AG04450 (cell line): Measurements from ENCODE around the gene SPI1. TPM values are rescaled to one million over a fixed set of nuclear protein-coding genes. Genes with fewer than 3 reads are reported as not detected.
A peak's percentile ranks its signal among the peaks of the same experiment; 100 is the strongest.

Experiments used
- CTCF ChIA-PET: fragments of 300-600, 350-600 bp; formaldehyde crosslinking; extraction: SDS; loops from one replicate; lab custom pipeline; 2022; ENCODE audit warnings: antibody characterized with exemption, inconsistent platforms; lab: Charles Lee
- POLR2A ChIA-PET: fragments of 350-600 bp; formaldehyde crosslinking; extraction: SDS; loops from one replicate; lab custom pipeline; 2021; ENCODE audit warnings: antibody characterized with exemption, inconsistent platforms; lab: Yijun Ruan, JAX
- DNase-seq: peaks from one replicate; pipeline ENCODE4 v3.0.0-alpha.2; 2011; ENCODE audit warnings: low read depth, low spot score
- H3K27ac ChIP-seq: one replicate; pipeline ENCODE4 v1.5.1; 2012; ENCODE audit warnings: low read depth, low read length, control low read depth
- H3K27me3 ChIP-seq: one replicate; pipeline ENCODE4 v1.6.0; 2012; ENCODE audit warnings: low read length; ENCODE audit not compliant: control insufficient read depth, insufficient read depth
- H3K4me3 ChIP-seq: 2 replicates; pipeline ENCODE4 v1.5.1; 2011; ENCODE audit warnings: mild to moderate bottlenecking, low read depth, low read length, control low read depth
- H3K9me3 ChIP-seq: 2 replicates; pipeline ENCODE4 v1.5.1; 2012; ENCODE audit warnings: low read length; ENCODE audit not compliant: control insufficient read depth, insufficient read depth
- CTCF ChIP-seq: IDR thresholded peaks from 2 replicates; pipeline ENCODE4 v1.5.1; 2011; ENCODE audit warnings: low read depth, low read length, control low read depth, inconsistent platforms
- polyA plus RNA-seq: library from polyadenylated mRNA; depleted of rRNA; stranded (reverse); fragments of >200 nt; gene quantifications from 2 replicates; pipeline ENCODE4 v1.2.3, GENCODE V29; 2011

SPI1 gene
- polyA plus RNA-seq, 1 experiment: not detected

GRCh38 chr11:47417712-47418111 is 39.4 kb upstream of the SPI1 start:
- H3K27ac ChIP-seq: peak overlapping the region; percentile 39
- no peaks in the 10 kb centered on the region; the same call in 1 of the 2 replicates for H3K9me3 ChIP-seq
- no peak for TF ChIP-seq CTCF
- DNase-seq: no peak
- H3K27me3 ChIP-seq: no peaks in the 10 kb centered on the region
- no peak overlapping the region for H3K4me3 ChIP-seq
- ChIA-PET CTCF (interaction anchor here (1.1 kb wide), 1 partner anchor 36 kb away, joined by 4 read pairs; no protein-coding TSS in a partner anchor), POLR2A (interaction anchor here (0.6 to 2.9 kb wide), 3 partner anchors 9 to 158 kb away, joined by 3 to 22 read pairs (median 13); partner anchors contain the start of genes PSMC3 and SLC39A13)

- H3K27me3 ChIP-seq: no peaks in the 10 kb centered on the region
- H3K4me3 ChIP-seq: 0 out of 2 replicates have a peak overlapping the region, but pooled peaks have one; percentile 13
- no peaks in the 10 kb centered on the region; the same call in 1 of the 2 replicates for H3K9me3 ChIP-seq
- peak overlapping the region; percentile 97 for H3K27ac ChIP-seq
- TF ChIP-seq CTCF: no peak
- peak; percentile 91 for DNase-seq
- POLR2A ChIA-PET: interaction anchor here (0.7 to 2.2 kb wide), 5 partner anchors 9 to 201 kb away, joined by 3 to 22 read pairs (median 3); partner anchors contain the start of gene PSMC3
- CTCF ChIA-PET: interaction anchor here (0.8 kb wide), 1 partner anchor 61 kb away, joined by 3 read pairs; no protein-coding TSS in a partner anchor
Measured at GRCh38 chr11:47415949-47416472, 37.7 kb upstream of the SPI1 start.

GRCh38 chr11:47415091-47415854 is 36.9 kb upstream of the SPI1 start:
- Histone ChIP-seq H3K27me3 (no peaks in the 10 kb centered on the region), H3K27ac (peak overlapping the region; percentile 97), H3K9me3 (no peaks in the 10 kb centered on the region; the same call in 1 of the 2 replicates), H3K4me3 (no peak overlapping the region)
- no peak for TF ChIP-seq CTCF
- ChIA-PET POLR2A (interaction anchor here (0.7 to 2.2 kb wide), 6 partner anchors 8 to 201 kb away, joined by 3 to 22 read pairs (median 3); partner anchors contain the start of gene PSMC3), CTCF (interaction anchor here (0.8 kb wide), 1 partner anchor 60 kb away, joined by 3 read pairs; no protein-coding TSS in a partner anchor)
- no peak for DNase-seq

GRCh38 chr11:47414685-47415070 is 36.3 kb upstream of the SPI1 start:
- Histone ChIP-seq H3K27me3 (no peaks in the 10 kb centered on the region), H3K27ac (peak overlapping the region; percentile 97), H3K4me3 (no peak overlapping the region), H3K9me3 (no peaks in the 10 kb centered on the region; the same call in 1 of the 2 replicates)
- no peak for DNase-seq
- ChIA-PET CTCF (interaction anchor here (0.5 to 0.6 kb wide), 2 partner anchors 203 to 1184 kb away, joined by 3 read pairs; no protein-coding TSS in a partner anchor), POLR2A (interaction anchor here (1.9 kb wide), 1 partner anchor 12 kb away, joined by 7 read pairs; the partner anchor contains the start of gene PSMC3)
- no peak for TF ChIP-seq CTCF
